NCI-H748 (cell line): ENCODE results near the gene NTHL1.
"Not testable (repeated sequence)": the region's sequence is repeated elsewhere in the genome, so short reads cannot be mapped to it uniquely, and the experiment has no call there.

Source experiments
- DNase-seq: peaks from one replicate; lab custom pipeline; 2025; ENCODE audit not compliant: unreplicated experiment; lab: John Stamatoyannopoulos, UW

Gene NTHL1

GRCh38 chr16:2042986-2043666, 4.5 kb downstream of the NTHL1 start:
- DNase-seq = no peak

- DNase-seq = no peak
These were observed 5.3 kb downstream of the NTHL1 start for GRCh38 chr16:2042171-2042985.

DNA sequence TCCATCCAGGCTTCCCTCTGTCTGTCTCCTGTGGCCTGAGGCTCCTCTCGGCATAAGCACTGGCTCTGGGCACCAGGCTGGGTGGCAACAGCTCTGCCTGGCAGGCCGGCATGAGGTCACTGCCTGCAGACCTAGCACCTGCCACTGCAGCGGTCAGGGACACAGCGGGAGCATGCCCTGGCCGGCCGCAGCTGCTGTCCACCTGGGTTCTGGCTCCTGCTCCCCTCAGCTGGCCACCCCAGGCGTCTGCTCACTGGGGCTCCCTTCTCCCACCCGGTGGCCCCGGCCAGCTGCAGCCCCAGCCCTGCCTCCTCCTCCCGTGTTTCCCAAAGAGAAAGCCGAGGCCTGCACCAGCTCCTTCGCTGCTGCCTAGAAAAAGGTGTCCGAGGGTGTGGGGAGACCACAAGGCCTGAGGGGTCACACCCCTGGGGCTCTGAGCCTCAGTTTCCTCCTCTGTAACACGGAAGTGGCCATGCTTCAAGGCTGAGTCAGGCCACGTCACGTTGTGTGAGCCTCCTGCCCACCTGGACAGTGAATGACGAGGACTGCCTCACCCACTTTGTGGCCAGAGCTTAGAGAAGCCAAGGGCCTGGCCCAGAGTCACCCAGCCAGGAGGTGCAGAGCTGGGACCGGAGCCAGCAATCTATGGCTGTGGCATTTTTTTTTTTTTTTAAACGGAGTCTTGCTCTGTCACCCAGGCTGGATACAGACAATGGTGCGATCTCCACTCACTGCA, 6.7 kb downstream of the NTHL1 start:
- DNase-seq = no peak

GRCh38 chr16:2040041-2040786, 7.4 kb downstream of the NTHL1 start:
- no peak for DNase-seq

GRCh38 chr16:2039274-2040031, 8.2 kb downstream of the NTHL1 start:
- DNase-seq = peak; percentile 17

DNA sequence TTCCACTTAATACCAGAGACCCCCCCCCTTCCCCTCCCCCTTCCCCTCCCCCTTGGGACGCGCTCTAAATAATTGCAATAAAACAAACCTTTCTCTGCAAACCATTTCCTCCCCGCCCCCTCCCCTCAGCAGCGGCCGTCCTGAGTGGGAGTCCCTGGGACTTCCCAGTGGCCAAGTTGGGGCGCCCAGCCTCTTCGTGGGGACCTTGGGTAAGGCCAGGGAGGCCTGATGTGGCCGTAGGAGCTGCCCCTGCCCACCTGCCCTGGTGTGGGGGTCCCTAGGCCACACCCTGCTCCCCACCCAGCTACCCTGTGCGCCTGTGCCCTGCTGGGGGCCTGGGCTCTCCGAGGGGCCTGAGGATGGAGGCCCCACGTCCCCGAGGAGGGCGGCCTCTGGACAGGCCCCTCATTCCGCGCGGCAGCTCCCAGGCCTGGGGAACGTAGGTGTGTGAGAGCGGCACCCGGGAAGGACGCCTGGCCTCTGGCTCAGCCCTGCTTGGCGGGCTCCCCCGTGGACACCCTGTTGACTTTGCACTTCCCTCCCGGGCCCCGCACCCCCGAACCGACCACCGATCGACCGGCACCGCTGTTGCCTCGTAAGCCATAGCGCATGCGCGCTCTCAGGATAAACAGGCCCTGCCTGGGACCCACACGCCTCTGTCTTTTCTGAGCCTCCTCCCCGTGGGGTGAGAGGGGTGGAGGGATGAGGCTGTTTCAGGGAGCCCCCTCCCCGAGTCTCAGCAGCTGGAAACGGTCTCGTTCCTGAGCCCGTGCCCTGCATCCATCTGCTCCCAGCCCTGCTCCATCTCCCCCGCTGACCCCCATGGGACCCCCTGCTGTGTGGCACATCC, 9.0 kb downstream of the NTHL1 start:
- DNase-seq = no peak

DNA sequence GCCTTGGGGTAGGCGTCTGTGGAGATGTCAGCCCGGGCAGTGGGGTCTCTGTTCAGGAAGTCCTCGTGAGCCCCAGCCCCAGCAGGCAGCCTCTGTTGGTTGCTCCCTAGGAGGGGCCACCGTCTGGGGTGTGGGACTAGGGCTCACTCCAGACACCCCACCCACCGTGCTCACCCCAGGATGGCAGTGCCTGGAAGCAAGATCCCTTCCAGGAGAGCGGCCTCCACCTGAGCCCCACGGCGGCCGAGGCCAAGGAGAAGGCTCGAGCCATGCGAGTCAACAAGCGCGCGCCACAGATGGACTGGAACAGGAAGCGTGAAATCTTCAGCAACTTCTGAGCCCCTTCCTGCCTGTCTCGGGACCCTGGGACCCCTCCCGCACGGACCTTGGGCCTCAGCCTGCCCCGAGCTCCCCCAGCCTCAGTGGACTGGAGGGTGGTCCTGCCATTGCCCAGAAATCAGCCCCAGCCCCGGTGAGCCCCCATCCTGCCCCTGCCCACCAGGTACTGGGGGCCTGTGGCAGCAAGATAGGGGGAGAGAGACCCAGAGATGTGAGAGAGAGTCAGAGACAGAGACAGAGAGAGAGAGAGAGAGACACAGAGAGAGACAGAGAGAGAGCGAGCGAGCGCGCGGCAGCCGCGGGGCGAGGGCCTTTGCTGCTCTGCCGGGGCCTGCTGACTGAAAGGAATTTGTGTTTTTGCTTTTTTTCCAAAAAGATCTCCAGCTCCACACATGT, 9.8 kb downstream of the NTHL1 start:
- DNase-seq = no peak

- DNase-seq = no peak
These were observed 10.5 kb downstream of the NTHL1 start for GRCh38 chr16:2037115-2037514.

DNA sequence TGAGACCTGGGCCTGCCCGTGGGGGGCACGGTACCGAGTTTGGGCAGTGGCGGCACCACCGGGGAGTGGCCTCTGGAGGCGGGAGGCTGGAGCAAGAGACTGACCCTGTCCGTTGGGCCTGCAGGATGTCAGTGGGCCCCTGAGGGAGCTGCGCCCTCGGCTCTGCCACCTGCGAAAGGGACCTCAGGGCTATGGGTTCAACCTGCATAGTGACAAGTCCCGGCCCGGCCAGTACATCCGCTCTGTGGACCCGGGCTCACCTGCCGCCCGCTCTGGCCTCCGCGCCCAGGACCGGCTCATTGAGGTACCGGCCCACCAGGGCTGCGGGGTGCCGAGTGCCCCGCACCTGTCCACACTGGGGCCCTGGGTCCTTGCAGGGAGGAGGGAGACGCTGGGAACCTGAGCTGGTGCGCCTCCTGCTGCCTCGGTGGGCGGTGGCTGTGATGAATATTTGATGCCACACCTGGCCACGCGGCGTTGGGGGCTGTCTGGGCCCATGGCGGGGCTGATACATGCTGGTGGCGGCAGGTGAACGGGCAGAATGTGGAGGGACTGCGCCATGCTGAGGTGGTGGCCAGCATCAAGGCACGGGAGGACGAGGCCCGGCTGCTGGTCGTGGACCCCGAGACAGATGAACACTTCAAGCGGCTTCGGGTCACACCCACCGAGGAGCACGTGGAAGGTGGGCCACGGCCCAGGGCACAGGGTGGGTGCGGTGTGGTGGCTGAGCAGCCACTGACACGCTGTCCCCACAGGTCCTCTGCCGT, 11.3 kb downstream of the NTHL1 start:
- no peak for DNase-seq

DNA sequence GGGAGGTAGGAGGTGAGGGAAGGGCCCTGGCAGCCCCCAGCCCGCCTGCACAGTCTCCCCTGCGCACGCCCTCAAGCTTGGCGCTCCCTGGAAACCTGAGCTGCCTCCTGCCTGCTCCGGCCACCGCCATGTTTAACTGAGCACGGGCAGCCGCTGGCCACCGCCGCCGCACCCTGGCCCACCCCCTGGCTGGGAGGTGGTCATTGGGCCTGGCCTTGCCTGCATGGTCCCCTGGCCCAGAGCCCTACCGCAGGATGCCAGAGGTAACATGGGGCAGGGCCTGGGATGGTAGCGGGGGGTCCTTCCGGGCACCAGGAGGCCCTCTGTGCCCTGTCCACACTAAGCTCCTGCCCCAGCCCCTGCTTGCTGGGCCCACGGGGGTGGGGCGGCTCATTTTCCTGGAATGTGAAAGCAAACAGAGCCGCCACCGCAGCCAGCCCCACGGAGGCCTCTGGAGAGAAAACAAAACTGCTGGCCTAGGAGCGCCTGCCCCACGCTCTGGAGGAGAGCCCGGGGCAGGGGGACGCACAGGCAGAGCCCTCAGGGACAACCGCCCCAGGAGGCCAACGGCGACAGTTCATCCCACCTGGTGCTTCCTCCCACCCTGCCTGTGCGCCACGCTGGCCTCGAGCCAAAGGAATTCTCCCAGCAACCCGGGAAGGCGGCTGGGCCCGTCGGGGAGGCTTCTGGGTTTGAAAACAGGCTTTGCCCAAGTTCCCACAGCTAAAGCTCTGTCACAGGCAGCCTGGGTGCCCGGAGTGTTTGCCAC, 12.0 kb downstream of the NTHL1 start:
- DNase-seq = peak; percentile 5

DNA sequence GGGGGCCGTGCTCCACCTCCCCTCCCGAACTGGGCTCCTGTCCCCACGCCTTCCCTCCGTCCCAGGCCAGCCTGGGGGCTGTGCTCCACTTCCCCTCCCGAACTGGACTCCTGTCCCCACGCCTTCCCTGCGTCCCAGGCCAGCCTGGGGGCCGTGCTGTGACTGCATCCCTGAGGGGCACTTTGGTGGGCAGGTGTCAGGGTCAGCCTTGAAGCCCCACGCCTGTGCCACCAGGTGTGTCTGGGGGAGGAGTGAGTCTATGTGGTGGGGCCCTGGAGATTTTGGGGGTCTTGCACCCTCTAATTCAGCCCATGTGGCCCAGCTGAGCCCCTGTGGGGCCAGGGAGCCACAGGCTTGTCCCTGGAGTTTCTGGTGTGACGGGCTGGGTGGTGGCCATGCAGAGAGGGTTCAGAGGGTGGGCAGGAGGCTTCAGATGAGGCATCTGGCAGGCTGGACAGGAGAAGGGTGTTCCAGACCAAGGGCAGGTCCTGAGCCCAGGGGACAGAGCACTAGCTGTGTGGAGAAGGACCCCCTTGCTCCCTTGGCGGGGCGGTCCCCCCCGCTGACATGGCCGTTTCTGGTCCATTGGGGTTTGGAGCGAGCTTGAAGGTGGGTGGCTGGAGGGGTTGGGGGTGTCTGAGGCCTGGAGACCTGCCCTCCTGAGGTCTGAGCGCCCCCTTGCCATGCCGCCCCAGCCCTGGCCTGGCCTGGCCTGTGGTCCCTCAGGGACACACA, 12.8 kb downstream of the NTHL1 start:
- DNase-seq = no peak

GRCh38 chr16:2033909-2034695, 13.5 kb downstream of the NTHL1 start:
- not testable (repeated sequence) for DNase-seq

- DNase-seq = no peak
These were observed 14.4 kb downstream of the NTHL1 start for GRCh38 chr16:2033057-2033908.

DNA sequence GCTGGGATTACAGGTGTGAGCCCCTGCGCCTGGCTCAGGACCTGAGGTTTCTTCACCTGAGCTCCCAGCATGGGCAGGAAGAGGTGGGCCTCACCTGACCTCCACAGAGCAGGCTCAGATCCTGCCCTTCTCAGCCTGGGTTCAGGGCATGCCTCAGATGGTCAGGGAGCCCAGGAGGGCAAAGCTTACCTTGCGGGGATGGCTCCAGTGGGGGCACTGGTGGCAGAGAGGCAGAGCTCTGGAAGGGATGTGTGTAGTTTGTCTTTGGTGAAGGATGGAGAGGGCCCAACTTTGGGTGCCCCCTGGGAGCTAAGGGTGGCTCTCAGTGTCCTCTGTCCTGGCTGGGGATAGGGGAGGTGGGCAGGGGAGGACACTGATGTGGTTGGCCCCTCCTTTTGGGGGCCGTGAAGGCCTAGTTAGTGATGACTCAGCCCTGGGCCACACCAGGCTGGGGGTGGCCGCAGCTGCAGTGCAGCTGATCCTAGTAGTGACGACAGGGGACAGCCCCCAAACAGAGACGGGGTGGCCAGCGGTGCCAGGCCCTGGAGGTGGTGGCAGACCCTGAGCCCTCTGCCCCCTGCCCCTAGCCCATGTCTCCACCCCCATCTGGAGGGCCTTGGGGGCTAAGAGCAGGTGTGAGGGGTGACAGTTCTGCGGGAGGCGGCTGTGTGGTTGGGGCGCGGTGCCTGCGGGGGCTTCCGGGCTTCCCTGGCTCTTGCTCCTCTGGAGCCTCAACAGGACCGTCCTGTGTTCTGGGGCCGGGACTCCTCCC, 15.2 kb downstream of the NTHL1 start:
- no peak for DNase-seq
